Fibroblast of lung (primary cell): ENCODE results near the gene OGFRL1. TPM values are rescaled to one million over a fixed set of nuclear protein-coding genes. Genes with fewer than 3 reads are reported as not detected.

ENCODE experiments used
- DNase-seq, 2 donors: peaks; one replicate each; pipeline versions ENCODE4 v3.0.0 to v3.0.0-alpha.2; 2010; ENCODE audit warnings: low read depth in 2 of 2
- H2AFZ ChIP-seq: 2 replicates; pipeline ENCODE4 v1.5.1; 2012; ENCODE audit warnings: low read length, control low read depth, inconsistent platforms
- H3K27ac ChIP-seq: 2 replicates; pipeline ENCODE4 v1.5.1; 2011; ENCODE audit warnings: low read length, control low read depth; ENCODE audit not compliant: insufficient read depth
- H3K27me3 ChIP-seq: 2 replicates; pipeline ENCODE4 v1.5.1; 2011; ENCODE audit warnings: mild to moderate bottlenecking, low read length; ENCODE audit not compliant: control insufficient read depth, insufficient read depth
- H3K36me3 ChIP-seq: 2 replicates; pipeline ENCODE4 v1.5.1; 2011; ENCODE audit warnings: low read length; ENCODE audit not compliant: control insufficient read depth, insufficient read depth
- H3K4me1 ChIP-seq: 2 replicates; pipeline ENCODE4 v1.5.1; 2011; ENCODE audit warnings: low read length; ENCODE audit not compliant: control insufficient read depth, insufficient read depth; ENCODE audit errors: extremely low read depth
- H3K4me2 ChIP-seq: 2 replicates; pipeline ENCODE4 v1.5.1; 2011; ENCODE audit warnings: low read length, control low read depth; ENCODE audit not compliant: insufficient read depth; ENCODE audit errors: extremely low read depth
- H3K4me3 ChIP-seq, 4 experiments: fragments of 200-600 bp in 1 of 4; sonication (generic) in 1 of 4; replicated peaks in 1 of 4; 2 replicates each; pipeline ENCODE4 v1.5.1; 2011 to 2016; ENCODE audit warnings: low read length in 4 of 4, low read depth in 3 of 4, mild to moderate bottlenecking in 3 of 4, control low read depth in 2 of 4, inconsistent platforms in 1 of 4, mixed read lengths in 1 of 4; ENCODE audit not compliant: insufficient read depth in 1 of 4; ENCODE audit errors: control extremely low read depth in 1 of 4
- H3K79me2 ChIP-seq: 2 replicates; pipeline ENCODE4 v1.5.1; 2012; ENCODE audit warnings: mild to moderate bottlenecking, low read length, inconsistent platforms; ENCODE audit not compliant: control insufficient read depth, insufficient read depth
- H3K9ac ChIP-seq: 2 replicates; pipeline ENCODE4 v1.5.1; 2011; ENCODE audit warnings: mild to moderate bottlenecking, low read length, control low read depth; ENCODE audit not compliant: insufficient read depth
- H3K9me3 ChIP-seq: 2 replicates; pipeline ENCODE4 v1.5.1; 2012; ENCODE audit warnings: low read depth, low read length; ENCODE audit not compliant: control insufficient read depth, insufficient read depth
- H4K20me1 ChIP-seq: 2 replicates; pipeline ENCODE4 v1.5.1; 2011; ENCODE audit warnings: low read length; ENCODE audit not compliant: control insufficient read depth, insufficient read depth; ENCODE audit errors: extremely low read depth
- EZH2 ChIP-seq: IDR thresholded peaks from 2 replicates; pipeline ENCODE4 v1.5.1; 2012; ENCODE audit warnings: low read length, control low read depth, mild to moderate bottlenecking; ENCODE audit errors: missing control alignments
- polyA plus RNA-seq, 2 donors: library from polyadenylated mRNA; depleted of rRNA in 1 of 2; stranded (reverse) in 1 of 2; unstranded in 1 of 2; fragments of >200 nt; gene quantifications; 2 replicates each; pipeline ENCODE4 v1.2.1, GENCODE V29; 2011 to 2012; ENCODE audit warnings: missing spikeins in 1 of 2
- total RNA-seq: library from RNA; depleted of rRNA; stranded (reverse); fragments of >200 nt; gene quantifications from 2 replicates; pipeline ENCODE4 v1.2.1, GENCODE V29; 2014
- TF ChIP-seq, protein P1 (sequence below), 2 donors: IDR thresholded peaks in 1 of 2; conservative IDR thresholded peaks in 1 of 2; 1 replicate in 1 of 2; 2 replicates in 1 of 2; pipeline ENCODE4 v1.5.1; 2011 to 2012; ENCODE audit warnings: low read length in 2 of 2, control low read depth in 1 of 2, inconsistent platforms in 1 of 2, low read depth in 1 of 2, mild to moderate bottlenecking in 1 of 2

The OGFRL1 gene
- total and polyA plus RNA-seq, 2 donors (not counting 1 experiment from before 2014, with no cell fraction given), result 14.0 to 27.7 TPM

DNA sequence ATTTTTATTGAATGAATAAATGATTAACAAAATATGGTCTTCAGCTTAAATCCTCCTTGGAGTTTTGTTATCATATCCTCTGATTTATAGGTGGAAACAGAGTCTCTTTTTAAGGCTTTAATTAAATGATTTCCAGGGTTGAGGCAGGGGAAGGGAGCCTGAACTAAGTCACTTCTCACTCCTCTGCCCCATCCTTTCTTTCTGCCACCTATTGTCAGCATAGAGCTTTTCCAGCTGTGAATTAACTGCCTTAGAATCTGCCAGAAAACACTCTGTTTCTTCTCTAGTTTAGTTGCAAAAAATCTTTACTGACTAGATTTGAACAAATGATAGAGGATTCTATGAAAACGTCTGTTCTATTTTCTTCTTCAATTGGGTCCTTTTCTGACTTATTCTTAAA, 9.8 kb downstream of the OGFRL1 start:
- TF ChIP-seq, protein P1, sequence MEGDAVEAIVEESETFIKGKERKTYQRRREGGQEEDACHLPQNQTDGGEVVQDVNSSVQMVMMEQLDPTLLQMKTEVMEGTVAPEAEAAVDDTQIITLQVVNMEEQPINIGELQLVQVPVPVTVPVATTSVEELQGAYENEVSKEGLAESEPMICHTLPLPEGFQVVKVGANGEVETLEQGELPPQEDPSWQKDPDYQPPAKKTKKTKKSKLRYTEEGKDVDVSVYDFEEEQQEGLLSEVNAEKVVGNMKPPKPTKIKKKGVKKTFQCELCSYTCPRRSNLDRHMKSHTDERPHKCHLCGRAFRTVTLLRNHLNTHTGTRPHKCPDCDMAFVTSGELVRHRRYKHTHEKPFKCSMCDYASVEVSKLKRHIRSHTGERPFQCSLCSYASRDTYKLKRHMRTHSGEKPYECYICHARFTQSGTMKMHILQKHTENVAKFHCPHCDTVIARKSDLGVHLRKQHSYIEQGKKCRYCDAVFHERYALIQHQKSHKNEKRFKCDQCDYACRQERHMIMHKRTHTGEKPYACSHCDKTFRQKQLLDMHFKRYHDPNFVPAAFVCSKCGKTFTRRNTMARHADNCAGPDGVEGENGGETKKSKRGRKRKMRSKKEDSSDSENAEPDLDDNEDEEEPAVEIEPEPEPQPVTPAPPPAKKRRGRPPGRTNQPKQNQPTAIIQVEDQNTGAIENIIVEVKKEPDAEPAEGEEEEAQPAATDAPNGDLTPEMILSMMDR (conservative IDR thresholded peaks at IDR 0.05 in 1 of 2, IDR thresholded peaks at IDR 0.05 in 1 of 2; ENCODE audit: low read depth in 1 of 2, low read length in 2 of 2), result no peak
- Histone ChIP-seq H3K9ac (no peak overlapping the region), H3K79me2 (no peaks in the 10 kb centered on the region), H3K4me2 (no peak overlapping the region), H3K27me3 (no peaks in the 10 kb centered on the region), H3K27ac (no peak overlapping the region), H3K36me3 (peaks cover 2% of the 10 kb centered on the region), H3K4me1 (peaks cover 8% of the 10 kb centered on the region), H3K4me3 (no peak overlapping the region), H4K20me1 (no peaks in the 10 kb centered on the region), H3K9me3 (no peaks in the 10 kb centered on the region), H2AFZ (no peak overlapping the region)
- DNase-seq, result no peak

DNA sequence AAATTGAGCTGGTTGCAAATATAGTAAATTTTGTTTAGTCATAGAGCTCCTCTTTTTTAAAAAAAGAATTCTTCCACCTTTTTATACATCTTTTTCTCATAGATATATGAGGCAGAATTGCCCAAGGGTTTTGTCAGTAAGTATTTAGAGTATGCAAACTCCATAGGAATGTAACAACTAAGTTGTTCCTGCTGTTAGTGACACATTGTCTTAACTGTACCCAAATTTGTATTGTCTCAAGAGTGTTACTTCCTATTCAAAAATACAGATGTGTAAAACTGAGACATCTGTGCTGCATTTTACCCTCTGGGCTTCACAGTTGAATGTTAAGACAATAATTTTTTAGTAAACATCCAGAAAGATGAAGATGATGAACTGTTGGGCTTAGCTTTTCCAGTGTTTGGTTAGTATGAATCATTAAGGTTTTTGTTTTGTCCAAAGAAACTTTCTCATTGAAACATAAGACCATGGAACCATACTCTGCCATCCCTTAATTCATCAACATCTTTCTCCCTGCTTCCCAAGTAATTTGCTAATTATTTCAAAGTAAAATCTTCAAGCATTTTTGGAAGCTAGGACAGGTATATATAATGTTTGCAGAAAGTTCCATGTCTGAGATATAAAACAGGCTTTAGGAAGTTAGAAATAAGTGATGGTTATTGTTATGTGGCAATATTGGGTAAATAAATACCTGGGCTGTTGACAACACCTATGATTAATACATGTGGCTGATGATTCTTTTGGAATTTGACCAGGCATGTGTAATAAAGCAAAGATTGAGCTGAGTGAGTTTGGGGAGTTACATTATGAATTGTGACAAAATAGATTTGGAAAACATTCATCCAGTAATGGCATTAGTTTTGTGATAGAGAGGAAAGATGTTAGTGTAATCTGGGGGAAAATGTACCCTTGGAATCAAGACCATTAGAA, 11.2 kb downstream of the OGFRL1 start:
- Histone ChIP-seq H3K79me2 (no peaks in the 10 kb centered on the region), H3K4me1 (peaks cover 2% of the 10 kb centered on the region), H3K27ac (no peak overlapping the region), H3K27me3 (no peaks in the 10 kb centered on the region), H4K20me1 (no peaks in the 10 kb centered on the region), H2AFZ (no peak overlapping the region), H3K36me3 (peaks cover 2% of the 10 kb centered on the region), H3K9ac (no peak overlapping the region), H3K4me3 (no peak overlapping the region), H3K9me3 (no peaks in the 10 kb centered on the region), H3K4me2 (no peak overlapping the region)
- no peak for DNase-seq
- TF ChIP-seq, protein P1 (conservative IDR thresholded peaks at IDR 0.05 in 1 of 2, IDR thresholded peaks at IDR 0.05 in 1 of 2; ENCODE audit: low read depth in 1 of 2, low read length in 2 of 2), result no peak
- no peak for TF ChIP-seq EZH2

DNA sequence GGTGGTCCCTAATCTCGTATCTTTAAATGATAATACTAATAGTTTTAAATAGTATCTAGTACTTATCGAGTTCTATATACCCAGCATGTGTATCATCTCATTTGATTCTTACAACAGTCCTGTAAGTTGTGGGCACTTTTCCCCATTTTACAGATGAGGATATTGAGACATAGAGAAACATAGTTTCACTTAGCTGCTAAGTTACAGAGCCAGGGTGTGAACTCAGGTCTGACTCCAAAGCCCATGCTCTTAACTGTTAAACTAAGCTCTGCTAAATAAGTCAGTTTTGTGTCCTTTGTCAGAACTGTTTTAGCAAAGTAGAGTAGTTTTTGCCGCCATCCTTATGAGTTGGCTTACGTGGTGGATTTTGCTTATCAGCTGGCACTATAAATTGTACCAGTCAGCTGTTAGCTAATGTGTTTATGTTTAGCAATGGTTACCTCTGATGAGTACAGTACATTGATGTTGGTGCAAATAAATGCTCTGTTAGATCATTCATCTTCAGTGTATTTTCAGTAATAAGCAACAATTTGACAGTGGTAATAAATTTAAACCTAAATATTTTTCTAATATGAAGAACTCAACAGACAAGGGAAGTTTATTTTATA, 12.1 kb downstream of the OGFRL1 start:
- no peaks in the 10 kb centered on the region for H3K27me3 ChIP-seq
- H3K36me3 ChIP-seq, result peaks cover 2% of the 10 kb centered on the region
- no peaks in the 10 kb centered on the region for H4K20me1 ChIP-seq
- H3K4me3 ChIP-seq, result no peak overlapping the region
- peaks cover 2% of the 10 kb centered on the region for H3K4me1 ChIP-seq
- no peak overlapping the region for H3K4me2 ChIP-seq
- no peaks in the 10 kb centered on the region for H3K9me3 ChIP-seq
- no peak overlapping the region for H3K27ac ChIP-seq
- H3K79me2 ChIP-seq, result no peaks in the 10 kb centered on the region
- no peak for DNase-seq
- H3K9ac ChIP-seq, result no peak overlapping the region
- TF ChIP-seq, protein P1 (conservative IDR thresholded peaks at IDR 0.05 in 1 of 2, IDR thresholded peaks at IDR 0.05 in 1 of 2; ENCODE audit: low read depth in 1 of 2, low read length in 2 of 2), result no peak
- TF ChIP-seq EZH2, result no peak
- no peak overlapping the region for H2AFZ ChIP-seq
